Adipocyte (in vitro differentiated cells): Measurements from ENCODE around the gene TCEA2.

ENCODE experiments used
- DNase-seq: peaks from one replicate; pipeline ENCODE4 v3.0.0-alpha.2; 2015; ENCODE audit warnings: low read depth
- H3K27me3 ChIP-seq: replicated peaks from 2 replicates; pipeline ENCODE4 v1.7.0; 2013; ENCODE audit warnings: mild to moderate bottlenecking, low read length, moderate library complexity; ENCODE audit not compliant: control insufficient read depth, insufficient read depth
- H3K36me3 ChIP-seq: 2 replicates; pipeline ENCODE4 v1.7.0; 2013; ENCODE audit warnings: low read length, mild to moderate bottlenecking, moderate library complexity; ENCODE audit not compliant: control insufficient read depth, insufficient read depth, severe bottlenecking
- H3K4me1 ChIP-seq: 2 replicates; pipeline ENCODE4 v1.7.0; 2013; ENCODE audit warnings: mild to moderate bottlenecking, low read length, moderate library complexity; ENCODE audit not compliant: control insufficient read depth, insufficient read depth
- H3K4me3 ChIP-seq: 2 replicates; pipeline ENCODE4 v1.7.0; 2013; ENCODE audit warnings: mild to moderate bottlenecking, low read length, moderate library complexity
- H3K9ac ChIP-seq: 2 replicates; pipeline ENCODE4 v1.7.0; 2013; ENCODE audit warnings: mild to moderate bottlenecking, low read length, moderate library complexity
- H3K9me3 ChIP-seq: 2 replicates; pipeline ENCODE4 v1.7.0; 2013; ENCODE audit warnings: mild to moderate bottlenecking, low read length, moderate library complexity; ENCODE audit not compliant: control insufficient read depth

Gene TCEA2

GRCh38 chr20:64077876-64078551, 15.0 kb downstream of the TCEA2 start:
- H3K4me1 ChIP-seq = peaks cover 19% of the 10 kb centered on the region
- H3K27me3 ChIP-seq = peaks cover 10% of the 10 kb centered on the region
- H3K36me3 ChIP-seq = peaks cover 6% of the 10 kb centered on the region
- DNase-seq = no peak
- peak overlapping the region; percentile 89 for H3K9ac ChIP-seq
- H3K4me3 ChIP-seq = peak overlapping the region; percentile 84
- H3K9me3 ChIP-seq = no peaks in the 10 kb centered on the region

GRCh38 chr20:64078934-64079272, 15.9 kb downstream of the TCEA2 start:
- peak overlapping the region; percentile 84 for H3K4me3 ChIP-seq
- peaks cover 12% of the 10 kb centered on the region for H3K27me3 ChIP-seq
- H3K4me1 ChIP-seq = peaks cover 22% of the 10 kb centered on the region
- H3K9me3 ChIP-seq = no peaks in the 10 kb centered on the region
- DNase-seq = no peak
- peak overlapping the region; percentile 89 for H3K9ac ChIP-seq
- peaks cover 3% of the 10 kb centered on the region for H3K36me3 ChIP-seq

DNA sequence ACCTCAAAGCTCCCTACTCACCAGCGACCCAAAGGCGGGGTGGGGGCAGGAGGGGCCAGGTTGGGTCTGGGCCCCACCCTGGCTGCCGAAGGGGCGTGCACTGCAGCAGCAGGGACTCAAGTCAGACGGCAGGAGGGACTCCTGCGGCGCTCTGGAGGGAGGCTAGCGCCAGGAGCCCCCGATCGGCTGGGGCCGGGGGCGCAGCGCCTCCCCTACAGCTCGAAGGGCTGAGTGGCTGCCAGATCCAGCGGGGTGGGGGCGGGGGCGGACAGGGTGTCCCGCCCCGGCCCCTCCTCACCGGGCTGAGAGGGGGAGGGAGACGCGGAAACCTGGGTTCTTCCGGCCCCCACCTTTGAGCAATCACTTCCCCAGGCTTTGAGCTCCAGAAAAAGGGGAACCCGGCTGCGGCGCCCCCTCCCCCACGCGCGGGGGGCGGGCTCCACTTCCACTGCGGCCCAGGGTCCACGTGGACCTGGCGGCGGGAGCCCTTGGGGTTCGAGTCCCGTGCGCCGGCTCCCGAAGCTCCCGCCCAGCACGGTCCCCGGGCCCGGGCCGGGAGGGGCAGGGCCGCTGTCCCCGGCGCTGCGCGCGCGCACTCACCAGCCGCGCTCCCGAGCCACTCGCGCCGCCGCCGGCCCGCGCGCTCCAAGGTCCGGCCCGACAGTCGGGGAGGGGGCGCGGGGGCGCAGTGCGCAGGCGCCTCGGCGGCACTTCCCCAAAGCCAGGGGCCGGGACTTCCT, 16.4 kb downstream of the TCEA2 start, which contains the start of gene RGS19:
RGS19 (minus strand) TSS at position 246 of the 740 bp plus-strand sequence. CDS start 2,632 bp downstream, outside the sequence.
- H3K9ac ChIP-seq = peak within 1 kb of the TSS; percentile 89
- H3K4me1 ChIP-seq = peaks cover 23% of the 10 kb centered on the region
- peak within 1 kb of the TSS; percentile 84 for H3K4me3 ChIP-seq
- peaks cover 16% of the 10 kb centered on the region for H3K27me3 ChIP-seq
- no peaks in the 10 kb centered on the region for H3K9me3 ChIP-seq
- DNase-seq = peak; percentile 80
- no peaks in the 10 kb centered on the region for H3K36me3 ChIP-seq

- peaks cover 23% of the 10 kb centered on the region for H3K27me3 ChIP-seq
Measured at GRCh38 chr20:64080013-64080812, 17.2 kb downstream of the TCEA2 start, which contains the start of gene OPRL1. Gene OPRL1, plus strand, starts transcription at chr20:64080082. Its CDS starts 12,639 bp downstream, at chr20:64092721.

DNA sequence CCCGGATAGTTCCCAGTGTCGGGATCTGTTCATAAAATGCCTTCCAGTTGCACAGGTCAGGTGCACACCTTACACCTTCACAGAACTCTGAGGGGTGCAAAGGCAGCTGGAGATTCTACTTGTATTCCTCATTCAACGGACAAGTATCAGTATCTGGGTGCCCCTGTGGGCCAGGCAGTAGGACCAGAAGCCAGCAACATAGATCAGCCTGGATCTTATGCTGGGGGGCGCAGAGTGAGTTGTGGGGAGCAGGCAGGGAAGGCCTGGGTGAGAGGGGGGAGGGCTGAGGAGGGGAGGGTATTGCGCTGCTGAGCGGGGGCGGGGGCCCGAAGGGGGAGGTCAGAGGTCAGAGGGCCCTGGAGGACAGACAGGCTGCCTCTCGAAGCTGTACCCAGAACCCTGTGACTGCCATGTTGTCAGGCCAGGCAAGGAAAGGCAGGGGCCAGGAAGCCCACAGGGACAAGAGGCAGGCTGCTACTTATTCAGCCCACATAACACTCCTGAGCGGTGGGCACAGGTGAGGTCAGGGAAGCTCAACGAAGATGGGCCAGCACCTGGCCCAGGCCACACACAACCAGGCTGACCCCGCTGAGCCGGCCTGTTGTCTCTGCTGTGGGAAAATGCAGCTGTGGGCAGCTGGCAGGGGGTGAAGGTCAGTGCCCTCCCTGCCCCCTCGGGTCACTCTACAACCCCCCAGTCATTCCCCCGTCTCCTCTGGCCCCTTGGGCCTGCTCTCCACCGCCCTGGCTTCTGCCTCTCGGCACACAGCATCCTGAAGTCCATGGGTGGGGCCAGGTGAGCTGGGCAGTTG, 18.0 kb downstream of the TCEA2 start:
- no peak overlapping the region for H3K4me3 ChIP-seq
- no peak overlapping the region for H3K9ac ChIP-seq
- H3K27me3 ChIP-seq = peaks cover 31% of the 10 kb centered on the region
- H3K4me1 ChIP-seq = peaks cover 23% of the 10 kb centered on the region
- no peak for DNase-seq
- no peaks in the 10 kb centered on the region for H3K9me3 ChIP-seq
- H3K36me3 ChIP-seq = no peaks in the 10 kb centered on the region

More at GRCh38 chr20:64080013-64080812, 17.2 kb downstream of the TCEA2 start, which contains the start of gene OPRL1:
- Histone ChIP-seq H3K9me3 (no peaks in the 10 kb centered on the region), H3K9ac (peak within 1 kb of the TSS; percentile 89), H3K4me3 (peak within 1 kb of the TSS; percentile 84), H3K36me3 (no peaks in the 10 kb centered on the region), H3K4me1 (peaks cover 23% of the 10 kb centered on the region)
- no peak for DNase-seq

DNA sequence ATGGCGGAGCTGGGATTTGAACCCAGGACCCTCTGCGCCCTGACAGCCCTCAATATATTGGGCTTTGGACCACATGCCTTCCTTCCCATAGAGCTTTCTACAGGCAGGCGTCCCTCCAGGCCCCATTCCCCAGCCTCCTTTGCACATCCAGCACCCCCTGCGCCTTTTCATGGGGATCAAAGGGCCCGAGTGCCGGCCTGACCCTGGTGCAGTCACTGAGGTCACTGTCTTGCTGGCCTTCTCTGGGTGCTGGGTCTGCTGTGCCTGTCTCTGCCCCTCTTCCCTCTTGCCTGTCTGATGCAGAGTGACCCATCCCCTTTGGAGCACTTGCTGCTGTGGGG, 18.6 kb downstream of the TCEA2 start:
- Histone ChIP-seq H3K4me1 (peaks cover 23% of the 10 kb centered on the region), H3K9ac (no peak overlapping the region), H3K27me3 (peaks cover 35% of the 10 kb centered on the region), H3K9me3 (no peaks in the 10 kb centered on the region), H3K36me3 (no peaks in the 10 kb centered on the region), H3K4me3 (no peak overlapping the region)
- DNase-seq = no peak

DNA sequence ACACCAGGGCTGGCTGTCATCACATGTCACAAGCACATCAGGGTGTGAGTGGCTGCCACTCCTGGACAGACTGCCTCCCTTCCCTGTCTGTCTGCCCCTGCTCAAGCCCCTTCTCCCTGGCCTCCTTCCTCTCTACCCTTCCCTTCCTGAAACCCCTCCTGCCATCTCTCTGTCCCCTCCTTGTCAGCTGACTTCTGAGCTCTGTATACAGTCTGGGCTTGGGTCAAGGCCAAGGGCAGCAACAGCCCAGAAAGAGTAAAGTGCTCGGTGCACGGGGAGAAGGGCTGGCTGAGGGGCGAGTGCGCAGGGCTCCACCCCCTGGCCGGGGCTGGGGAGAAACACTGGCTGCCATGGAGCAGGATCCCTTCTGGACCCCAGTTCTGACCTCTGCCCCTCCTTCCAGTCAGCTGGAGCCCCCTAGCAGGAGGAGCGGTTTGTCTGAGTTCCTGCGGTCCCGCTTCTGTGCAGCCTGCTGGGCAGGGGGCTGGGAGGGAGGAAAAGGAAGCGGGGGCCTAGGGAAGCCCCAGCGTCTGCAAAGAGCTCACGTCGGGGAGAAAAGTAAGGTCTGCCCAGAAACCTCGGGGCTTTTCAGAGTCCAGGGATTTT, 19.2 kb downstream of the TCEA2 start:
- Histone ChIP-seq H3K36me3 (no peaks in the 10 kb centered on the region), H3K4me3 (no peak overlapping the region), H3K9me3 (no peaks in the 10 kb centered on the region), H3K27me3 (peaks cover 35% of the 10 kb centered on the region), H3K4me1 (peaks cover 23% of the 10 kb centered on the region), H3K9ac (no peak overlapping the region)
- no peak for DNase-seq

DNA sequence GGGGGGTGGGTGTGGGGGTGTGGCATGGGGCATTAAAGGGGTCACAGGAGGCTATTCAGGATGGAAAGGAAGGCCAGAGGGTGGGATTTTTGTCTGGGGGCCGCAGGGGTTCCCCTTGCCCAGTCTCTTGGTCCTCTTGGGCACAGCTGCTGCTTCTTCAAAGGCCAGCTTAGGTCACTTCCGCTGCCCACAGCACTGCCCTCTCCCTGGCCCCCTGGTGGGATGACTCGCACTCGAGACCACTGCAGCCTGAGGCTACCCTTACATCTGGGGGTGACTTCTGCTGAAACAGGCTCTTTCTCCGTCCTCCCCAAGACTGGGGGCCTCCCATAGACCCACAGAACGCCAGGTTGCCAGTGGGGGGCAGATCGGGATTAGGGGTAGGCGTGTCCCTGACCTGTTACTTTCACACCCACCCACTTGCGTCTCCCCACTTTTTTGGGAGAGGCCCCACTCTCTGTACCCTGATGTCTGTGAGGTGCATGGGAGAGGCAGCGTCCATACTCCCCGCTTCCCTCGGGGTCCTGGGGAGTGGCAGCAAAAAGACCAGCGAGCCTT, 19.9 kb downstream of the TCEA2 start:
- Histone ChIP-seq H3K9ac (no peak overlapping the region), H3K27me3 (peaks cover 40% of the 10 kb centered on the region), H3K36me3 (no peaks in the 10 kb centered on the region), H3K4me1 (peaks cover 23% of the 10 kb centered on the region), H3K9me3 (no peaks in the 10 kb centered on the region), H3K4me3 (peak overlapping the region; percentile 47)
- no peak for DNase-seq

DNA sequence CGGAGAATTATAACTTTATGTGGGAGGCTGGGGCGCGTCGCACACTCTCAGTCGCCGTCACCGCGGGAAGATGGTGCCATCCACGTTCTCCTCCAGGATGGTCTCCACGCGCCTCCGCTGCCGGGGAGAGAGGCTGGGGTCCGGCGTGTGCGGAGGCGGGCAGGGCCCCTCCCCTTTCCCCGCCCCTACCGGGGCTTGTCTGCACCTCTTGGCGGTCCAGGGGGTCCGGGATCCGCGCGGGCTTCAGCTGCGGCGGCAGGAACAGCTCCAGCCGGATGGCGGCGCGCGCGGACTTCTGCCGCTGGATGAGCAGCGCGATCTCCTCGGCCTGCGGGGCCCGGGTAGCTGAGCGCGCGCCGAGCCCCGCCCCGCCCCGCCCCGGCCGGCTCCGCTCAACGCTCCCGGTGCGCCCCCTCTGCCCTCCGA, 20.4 kb downstream of the TCEA2 start:
- Histone ChIP-seq H3K9me3 (no peaks in the 10 kb centered on the region), H3K4me3 (peak overlapping the region; percentile 71), H3K9ac (no peak overlapping the region), H3K36me3 (no peaks in the 10 kb centered on the region), H3K4me1 (peaks cover 19% of the 10 kb centered on the region), H3K27me3 (peaks cover 42% of the 10 kb centered on the region)
- DNase-seq = peak; percentile 85
